DMS79 treated with DMSO at 0.1 percent for 48 hours (cell line): ENCODE measurements around the gene FANCC.
A peak's percentile ranks its signal among the peaks of the same experiment; 100 is the strongest.

Experiments
- DNase-seq: peaks from one replicate; lab custom pipeline; 2025; lab: John Stamatoyannopoulos, UW

FANCC gene

GRCh38 chr9:95190413-95190812, 127.1 kb downstream of the FANCC start:
- no peak for DNase-seq

GRCh38 chr9:95189251-95190098, 128.0 kb downstream of the FANCC start:
- no peak for DNase-seq

GRCh38 chr9:95188459-95188858, 129.1 kb downstream of the FANCC start:
- no peak for DNase-seq

GRCh38 chr9:95185956-95186355, 131.6 kb downstream of the FANCC start:
- DNase-seq, result no peak

- no peak for DNase-seq
Measured at GRCh38 chr9:95182854-95183563, 134.5 kb downstream of the FANCC start.

GRCh38 chr9:95181835-95182234, 135.7 kb downstream of the FANCC start:
- DNase-seq, result no peak

- DNase-seq, result no peak
Measured at GRCh38 chr9:95181226-95181818, 136.2 kb downstream of the FANCC start.

- DNase-seq, result no peak
Measured at GRCh38 chr9:95177617-95178016, 139.9 kb downstream of the FANCC start.

- DNase-seq, result no peak
Measured at GRCh38 chr9:95176755-95177319, 140.7 kb downstream of the FANCC start.

GRCh38 chr9:95175523-95175922, 142.0 kb downstream of the FANCC start:
- no peak for DNase-seq

GRCh38 chr9:95174038-95174437, 143.5 kb downstream of the FANCC start:
- DNase-seq, result no peak

GRCh38 chr9:95171596-95171995, 145.9 kb downstream of the FANCC start:
- no peak for DNase-seq

- DNase-seq, result no peak
Measured at GRCh38 chr9:95171001-95171400, 146.5 kb downstream of the FANCC start.

- DNase-seq, result no peak
Measured at GRCh38 chr9:95167998-95168397, 149.5 kb downstream of the FANCC start.

GRCh38 chr9:95165004-95165403, 152.5 kb downstream of the FANCC start:
- no peak for DNase-seq

GRCh38 chr9:95157481-95158151, 159.9 kb downstream of the FANCC start:
- DNase-seq, result peak; percentile 75

- no peak for DNase-seq
Measured at GRCh38 chr9:95156074-95156473, 161.4 kb downstream of the FANCC start.

- no peak for DNase-seq
Measured at GRCh38 chr9:95155220-95155619, 162.3 kb downstream of the FANCC start.

- DNase-seq, result peak; percentile 77
Measured at GRCh38 chr9:95150903-95151302, 166.6 kb downstream of the FANCC start.

- peak; percentile 7 for DNase-seq
Measured at GRCh38 chr9:95148208-95148520, 169.3 kb downstream of the FANCC start.

GRCh38 chr9:95147452-95148207, 169.9 kb downstream of the FANCC start:
- no peak for DNase-seq
